ENCODE data around the gene SST.

Gene SST

GRCh38 chr3:187626581-187626980 lies 43.6 kb downstream of the SST start:
- no peak for DNase-seq

- no peak for DNase-seq
These were observed 45.6 kb downstream of the SST start for GRCh38 chr3:187624588-187624987.

GRCh38 chr3:187623285-187623814 lies 46.8 kb downstream of the SST start:
- DNase-seq = no peak

GRCh38 chr3:187621881-187622280 lies 48.3 kb downstream of the SST start:
- DNase-seq = no peak

- no peak for DNase-seq
These were observed 50.7 kb downstream of the SST start for GRCh38 chr3:187619461-187619860.

All from central memory CD4-positive, alpha-beta T cell (primary cell).